Measurements from ENCODE around the gene WDR90. TPM values are rescaled to one million over a fixed set of nuclear protein-coding genes. Genes with fewer than 3 reads are reported as not detected.

The WDR90 gene
- total RNA-seq, 5 donors from 2014 or later (not counting 1 experiment from before 2014, with no cell fraction given): 19.7 to 35.7 (median 23.4) TPM

GRCh38 chr16:609984-610383 lies 39.2 kb upstream of the WDR90 start:
- Mint-ChIP-seq H3K4me1 (peaks cover 5 to 16% (median 8%) of the 10 kb centered on the region in 3 donors), H3K27ac (peak overlapping the region in 1 of 2 donors; percentile 11), H3K9me3 (no peaks in the 10 kb centered on the region), H3K4me3 (no peak overlapping the region), H3K27me3 (no peaks in the 10 kb centered on the region), H3K36me3 (peaks cover 16% of the 10 kb centered on the region)
- no peaks in the 10 kb centered on the region for H3K27me3 ChIP-seq (replicated peaks in 1 of 2; ENCODE audit: control insufficient read depth in 2 of 2, extremely low read depth in 1 of 2, insufficient read depth in 2 of 2, low read length in 1 of 2)
- H3K36me3 ChIP-seq (ENCODE audit: control insufficient read depth in 2 of 2, extremely low read depth in 1 of 2, insufficient read depth in 1 of 2, low read length in 1 of 2): no peaks in the 10 kb centered on the region
- ATAC-seq (replicated peaks in 1 of 4): no peak
- no peak overlapping the region for H3K4me3 ChIP-seq (ENCODE audit: control insufficient read depth in 1 of 2, extremely low read depth in 1 of 2, low read length in 1 of 2)
- ChIA-PET POLR2A (no interaction called here), CTCF (no interaction called here)
- peaks cover 0 to 6% of the 10 kb centered on the region in 2 experiments for H3K4me1 ChIP-seq (ENCODE audit: control insufficient read depth in 1 of 2, extremely low read depth in 1 of 2, insufficient read depth in 2 of 2, low read length in 2 of 2)
- 94% methylated on average over 14 of the region's 14 CpGs for WGBS (ENCODE audit: insufficient coverage)
- DNase-seq: no peak
- H3K27ac ChIP-seq (ENCODE audit: low read length): no peak overlapping the region
- no peaks in the 10 kb centered on the region for H3K9me3 ChIP-seq

DNA sequence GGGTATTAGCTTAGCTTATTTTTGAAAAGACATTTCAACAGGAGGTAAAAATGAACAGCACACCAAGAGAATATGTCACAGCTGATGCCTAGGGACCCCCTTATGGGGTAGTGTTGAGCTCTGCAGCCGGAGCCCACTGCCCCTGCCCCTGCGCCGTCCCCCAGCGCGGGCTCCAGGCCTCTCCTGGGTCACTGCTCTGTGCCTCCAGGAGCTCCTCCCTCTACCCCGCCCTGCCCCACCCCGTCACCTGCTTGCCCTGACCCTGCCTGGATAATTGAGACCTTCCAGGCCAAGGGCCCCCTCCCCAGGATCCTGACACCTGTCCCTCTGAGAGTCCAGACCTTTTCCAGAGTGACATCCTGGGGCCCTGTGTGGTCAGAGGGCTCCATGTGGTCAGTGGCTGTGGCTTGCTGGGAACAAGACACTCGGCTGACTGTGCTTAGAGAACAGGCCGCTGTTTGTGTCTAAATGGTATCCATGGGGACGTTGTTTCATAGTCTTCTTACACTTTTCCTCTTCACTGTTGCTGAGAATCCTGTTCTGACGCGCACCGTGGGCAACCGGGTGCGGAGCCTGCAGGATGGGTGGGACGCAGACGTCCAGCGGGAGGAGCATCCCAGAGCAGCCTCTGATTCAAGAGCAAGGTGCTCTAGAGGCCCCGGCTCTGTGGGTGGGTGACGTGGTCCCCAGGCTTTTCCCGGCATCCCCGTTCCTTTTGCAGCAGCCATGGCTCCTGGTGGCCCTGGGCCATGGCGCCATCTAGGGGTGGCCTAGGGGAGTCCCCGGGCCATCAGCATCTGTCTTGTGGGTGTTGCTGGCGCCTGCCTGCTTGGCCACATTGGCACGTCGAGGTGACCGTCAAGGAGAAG lies 38.4 kb upstream of the WDR90 start:
- peaks cover 5 to 11% (median 8%) of the 10 kb centered on the region in 3 donors for H3K4me1 Mint-ChIP-seq
- no peak overlapping the region for H3K27ac ChIP-seq (ENCODE audit: low read length)

DNA sequence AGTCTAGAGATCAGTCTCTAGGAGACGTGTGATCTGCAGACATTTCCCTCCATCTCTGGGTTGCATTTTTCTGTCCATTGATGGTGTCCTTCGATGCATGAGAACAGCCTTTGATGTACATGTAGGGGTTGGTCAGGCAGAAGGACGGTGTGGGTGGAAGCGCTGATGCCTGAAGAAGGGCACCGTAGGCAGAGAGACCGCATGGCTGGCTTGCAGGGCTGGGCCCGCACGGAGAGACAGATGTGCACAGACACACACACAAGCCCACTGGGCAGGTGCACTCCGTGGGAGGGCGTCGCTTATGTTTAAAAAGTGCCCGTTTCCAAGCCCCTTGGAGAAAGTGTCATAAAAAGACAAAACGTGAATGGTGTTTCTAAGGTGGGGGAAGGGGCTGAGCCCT lies 34.0 kb upstream of the WDR90 start:
- H3K27ac Mint-ChIP-seq: no peak overlapping the region
- no peaks in the 10 kb centered on the region for H3K9me3 Mint-ChIP-seq
- Histone ChIP-seq H3K9me3 (no peaks in the 10 kb centered on the region), H3K27me3 (replicated peaks in 1 of 2; ENCODE audit: control insufficient read depth in 2 of 2, extremely low read depth in 1 of 2, insufficient read depth in 2 of 2, low read length in 1 of 2) (no peaks in the 10 kb centered on the region), H3K4me3 (ENCODE audit: control insufficient read depth in 1 of 2, extremely low read depth in 1 of 2, low read length in 1 of 2) (no peak overlapping the region), H3K27ac (ENCODE audit: low read length) (no peak overlapping the region), H3K4me1 (ENCODE audit: control insufficient read depth in 1 of 2, extremely low read depth in 1 of 2, insufficient read depth in 2 of 2, low read length in 2 of 2) (peaks cover 0 to 6% of the 10 kb centered on the region in 2 experiments), H3K36me3 (ENCODE audit: control insufficient read depth in 2 of 2, extremely low read depth in 1 of 2, insufficient read depth in 1 of 2, low read length in 1 of 2) (peaks cover 0 to 4% of the 10 kb centered on the region in 2 donors)
- H3K36me3 Mint-ChIP-seq: peaks cover 9% of the 10 kb centered on the region
- WGBS (ENCODE audit: insufficient coverage): 90% methylated on average over 10 of the region's 13 CpGs
- H3K4me1 Mint-ChIP-seq: peaks cover 3 to 5% (median 5%) of the 10 kb centered on the region in 3 donors
- ChIA-PET POLR2A (no interaction called here), CTCF (no interaction called here)
- H3K4me3 Mint-ChIP-seq: no peak overlapping the region
- no peak for DNase-seq
- no peak for ATAC-seq (replicated peaks in 1 of 4)
- H3K27me3 Mint-ChIP-seq: no peaks in the 10 kb centered on the region

More for the DNA sequence above, 38.4 kb upstream of the WDR90 start:
- CTCF ChIA-PET: no interaction called here
- POLR2A ChIA-PET: no interaction called here
- no peaks in the 10 kb centered on the region for H3K9me3 ChIP-seq
- Mint-ChIP-seq H3K27ac (peak overlapping the region in 1 of 2 donors; percentile 43), H3K27me3 (no peaks in the 10 kb centered on the region), H3K36me3 (peaks cover 9% of the 10 kb centered on the region), H3K9me3 (no peaks in the 10 kb centered on the region), H3K4me3 (no peak overlapping the region)
- WGBS (ENCODE audit: insufficient coverage): 73% methylated on average over 25 of the region's 28 CpGs
- H3K36me3 ChIP-seq (ENCODE audit: control insufficient read depth in 2 of 2, extremely low read depth in 1 of 2, insufficient read depth in 1 of 2, low read length in 1 of 2): no peaks in the 10 kb centered on the region
- peaks cover 0 to 6% of the 10 kb centered on the region in 2 experiments for H3K4me1 ChIP-seq (ENCODE audit: control insufficient read depth in 1 of 2, extremely low read depth in 1 of 2, insufficient read depth in 2 of 2, low read length in 2 of 2)
- DNase-seq (peak in 30 of 35 experiments; percentile 25 to 73 (median 41)), ATAC-seq (replicated peaks in 1 of 4) (peak; percentile 65 to 75 (median 69))
- no peaks in the 10 kb centered on the region for H3K27me3 ChIP-seq (replicated peaks in 1 of 2; ENCODE audit: control insufficient read depth in 2 of 2, extremely low read depth in 1 of 2, insufficient read depth in 2 of 2, low read length in 1 of 2)
- no peak overlapping the region for H3K4me3 ChIP-seq (ENCODE audit: control insufficient read depth in 1 of 2, extremely low read depth in 1 of 2, low read length in 1 of 2)

- H3K27ac ChIP-seq (ENCODE audit: low read length): no peak overlapping the region
- DNase-seq: no peak
- ChIA-PET POLR2A (no interaction called here), CTCF (no interaction called here)
- no peaks in the 10 kb centered on the region for H3K9me3 ChIP-seq
- no peaks in the 10 kb centered on the region for H3K27me3 ChIP-seq (replicated peaks in 1 of 2; ENCODE audit: control insufficient read depth in 2 of 2, extremely low read depth in 1 of 2, insufficient read depth in 2 of 2, low read length in 1 of 2)
- H3K4me3 ChIP-seq (ENCODE audit: control insufficient read depth in 1 of 2, extremely low read depth in 1 of 2, low read length in 1 of 2): no peak overlapping the region
- no peak for ATAC-seq (replicated peaks in 1 of 4)
- WGBS (ENCODE audit: insufficient coverage): 94% methylated on average over 31 of the region's 39 CpGs
- Mint-ChIP-seq H3K9me3 (no peaks in the 10 kb centered on the region), H3K36me3 (peaks cover 9% of the 10 kb centered on the region), H3K27ac (no peak overlapping the region), H3K27me3 (no peaks in the 10 kb centered on the region), H3K4me1 (no peaks in the 10 kb centered on the region), H3K4me3 (no peak overlapping the region)
- peaks cover 4 to 5% of the 10 kb centered on the region in 2 donors for H3K36me3 ChIP-seq (ENCODE audit: control insufficient read depth in 2 of 2, extremely low read depth in 1 of 2, insufficient read depth in 1 of 2, low read length in 1 of 2)
- no peaks in the 10 kb centered on the region for H3K4me1 ChIP-seq (ENCODE audit: control insufficient read depth in 1 of 2, extremely low read depth in 1 of 2, insufficient read depth in 2 of 2, low read length in 2 of 2)
Measured at GRCh38 chr16:616733-617586, 32.2 kb upstream of the WDR90 start.

GRCh38 chr16:617855-618254 lies 31.3 kb upstream of the WDR90 start:
- H3K9me3 ChIP-seq: no peaks in the 10 kb centered on the region
- H3K4me3 Mint-ChIP-seq: no peak overlapping the region
- peaks cover 4 to 5% of the 10 kb centered on the region in 2 donors for H3K36me3 ChIP-seq (ENCODE audit: control insufficient read depth in 2 of 2, extremely low read depth in 1 of 2, insufficient read depth in 1 of 2, low read length in 1 of 2)
- POLR2A ChIA-PET: no interaction called here
- no peak for ATAC-seq (replicated peaks in 1 of 4)
- CTCF ChIA-PET: no interaction called here
- H3K36me3 Mint-ChIP-seq: peaks cover 9% of the 10 kb centered on the region
- no peaks in the 10 kb centered on the region for H3K9me3 Mint-ChIP-seq
- H3K4me3 ChIP-seq (ENCODE audit: control insufficient read depth in 1 of 2, extremely low read depth in 1 of 2, low read length in 1 of 2): no peak overlapping the region
- no peaks in the 10 kb centered on the region for H3K27me3 Mint-ChIP-seq
- no peak for DNase-seq
- H3K4me1 Mint-ChIP-seq: no peaks in the 10 kb centered on the region
- no peak overlapping the region for H3K27ac Mint-ChIP-seq
- 88% methylated on average over 10 of the region's 16 CpGs for WGBS (ENCODE audit: insufficient coverage)
- no peaks in the 10 kb centered on the region for H3K27me3 ChIP-seq (replicated peaks in 1 of 2; ENCODE audit: control insufficient read depth in 2 of 2, extremely low read depth in 1 of 2, insufficient read depth in 2 of 2, low read length in 1 of 2)
- no peaks in the 10 kb centered on the region for H3K4me1 ChIP-seq (ENCODE audit: control insufficient read depth in 1 of 2, extremely low read depth in 1 of 2, insufficient read depth in 2 of 2, low read length in 2 of 2)
- no peak overlapping the region for H3K27ac ChIP-seq (ENCODE audit: low read length)

DNA sequence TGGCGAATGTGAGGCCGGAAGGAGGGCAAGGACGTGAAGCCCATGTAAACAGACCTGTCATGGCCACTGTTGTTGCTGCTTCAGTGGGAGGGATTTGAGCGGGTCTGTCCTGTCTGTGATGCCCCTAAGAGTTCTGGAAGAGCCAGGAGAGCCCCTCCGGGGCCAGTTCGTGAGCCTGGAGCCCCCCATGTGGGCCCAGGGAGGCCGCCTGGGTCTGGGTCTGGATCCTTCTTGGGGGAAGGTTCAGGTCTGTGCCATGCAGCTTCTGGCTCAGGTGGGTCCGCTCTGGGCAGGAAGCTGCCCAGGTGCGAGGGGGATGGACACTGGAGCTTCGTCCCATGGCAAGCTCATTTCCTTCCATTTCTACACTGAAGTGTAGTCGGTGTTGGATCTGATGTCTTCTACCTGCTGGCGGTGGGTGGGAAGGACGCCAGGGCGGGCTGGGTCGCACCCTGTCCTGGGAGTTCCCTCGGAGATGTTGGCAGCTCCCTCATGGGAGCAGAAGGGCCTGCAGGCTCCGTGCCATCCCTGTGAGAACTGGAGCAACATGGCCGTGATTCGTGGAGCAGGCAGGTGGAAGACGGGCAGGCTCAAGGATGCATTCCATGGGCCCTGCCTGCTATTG lies 29.6 kb upstream of the WDR90 start:
- no peaks in the 10 kb centered on the region for H3K4me1 ChIP-seq (ENCODE audit: control insufficient read depth in 1 of 2, extremely low read depth in 1 of 2, insufficient read depth in 2 of 2, low read length in 2 of 2)
- ChIA-PET CTCF (no interaction called here), POLR2A (no interaction called here)
- WGBS (ENCODE audit: insufficient coverage): 95% methylated on average over 16 of the region's 20 CpGs
- peaks cover 4 to 12% of the 10 kb centered on the region in 2 donors for H3K36me3 ChIP-seq (ENCODE audit: control insufficient read depth in 2 of 2, extremely low read depth in 1 of 2, insufficient read depth in 1 of 2, low read length in 1 of 2)
- H3K9me3 ChIP-seq: no peaks in the 10 kb centered on the region
- H3K27ac ChIP-seq (ENCODE audit: low read length): no peak overlapping the region
- H3K9me3 Mint-ChIP-seq: no peaks in the 10 kb centered on the region
- no peaks in the 10 kb centered on the region for H3K27me3 ChIP-seq (replicated peaks in 1 of 2; ENCODE audit: control insufficient read depth in 2 of 2, extremely low read depth in 1 of 2, insufficient read depth in 2 of 2, low read length in 1 of 2)
- ATAC-seq (replicated peaks in 1 of 4): no peak
- no peak overlapping the region for H3K4me3 Mint-ChIP-seq
- no peak overlapping the region for H3K27ac Mint-ChIP-seq
- no peaks in the 10 kb centered on the region for H3K27me3 Mint-ChIP-seq
- DNase-seq: no peak
- no peak overlapping the region for H3K4me3 ChIP-seq (ENCODE audit: control insufficient read depth in 1 of 2, extremely low read depth in 1 of 2, low read length in 1 of 2)
- H3K36me3 Mint-ChIP-seq: peaks cover 3% of the 10 kb centered on the region
- H3K4me1 Mint-ChIP-seq: no peaks in the 10 kb centered on the region
